Measurements from ENCODE around the gene BMPR1B. TPM values are rescaled to one million over a fixed set of nuclear protein-coding genes. Genes with fewer than 3 reads are reported as not detected.

BMPR1B gene
- total and polyA plus RNA-seq, 9 of the 15 experiments (the other 6 are each of a cell fraction or from before 2014, with no cell fraction given): 0.01 TPM; not detected in 8

- no peak for TF ChIP-seq MYBL2 (IDR thresholded peaks at IDR 0.05; ENCODE audit: low read depth)
- no peak for TF ChIP-seq MYBL2 (CRISPR knock-in tag; IDR thresholded peaks at IDR 0.05; ENCODE audit: borderline replicate concordance)
- TF ChIP-seq PHB (CRISPR knock-in tag; IDR thresholded peaks at IDR 0.05): no peak
- TF ChIP-seq ZNF282 (CRISPR knock-in tag; IDR thresholded peaks at IDR 0.05): no peak
- TF ChIP-seq ZNF639 (CRISPR knock-in tag; conservative IDR thresholded peaks at IDR 0.05 in 1 of 2, IDR thresholded peaks at IDR 0.05 in 1 of 2): no peak
- no peak for TF ChIP-seq MED1 (CRISPR knock-in tag; IDR thresholded peaks at IDR 0.05; ENCODE audit: borderline replicate concordance)
- no peak for TF ChIP-seq SAFB (IDR thresholded peaks at IDR 0.05; ENCODE audit: borderline replicate concordance, low read depth, low read length)
- TF ChIP-seq KAT8 (IDR thresholded peaks at IDR 0.05; ENCODE audit: low read depth): no peak
- no peak for TF ChIP-seq CHD2 (IDR thresholded peaks at IDR 0.05; ENCODE audit: low read depth, low read length)
- no peak for TF ChIP-seq CTBP1 (IDR thresholded peaks at IDR 0.05; ENCODE audit: borderline replicate concordance)
- no peak for TF ChIP-seq COPS2 (conservative IDR thresholded peaks at IDR 0.05)
- TF ChIP-seq TRIM24 (IDR thresholded peaks at IDR 0.05): no peak
These were observed 265.4 kb downstream of the BMPR1B start (continued) for GRCh38 chr4:95023110-95023509.
